Dermis microvascular lymphatic vessel endothelial cell (primary cell): Measurements from ENCODE around the gene POLA1. TPM values are rescaled to one million over a fixed set of nuclear protein-coding genes. Genes with fewer than 3 reads are reported as not detected.
A peak's percentile ranks its signal among the peaks of the same experiment; 100 is the strongest.
"Not testable (repeated sequence)": the region's sequence is repeated elsewhere in the genome, so short reads cannot be mapped to it uniquely, and the experiment has no call there.

Experiments used
- DNase-seq, 2 donors: peaks; one replicate each; pipeline versions ENCODE4 v3.0.0 to v3.0.0-alpha.2; 2010; ENCODE audit warnings: low read depth in 2 of 2
- total RNA-seq: library from RNA; depleted of rRNA; stranded (reverse); fragments of >200 nt; gene quantifications from 2 replicates; pipeline ENCODE4 v1.2.1, GENCODE V29; 2014

Gene POLA1
- total RNA-seq, 1 donor from 2014 or later: 16.3 TPM

DNA sequence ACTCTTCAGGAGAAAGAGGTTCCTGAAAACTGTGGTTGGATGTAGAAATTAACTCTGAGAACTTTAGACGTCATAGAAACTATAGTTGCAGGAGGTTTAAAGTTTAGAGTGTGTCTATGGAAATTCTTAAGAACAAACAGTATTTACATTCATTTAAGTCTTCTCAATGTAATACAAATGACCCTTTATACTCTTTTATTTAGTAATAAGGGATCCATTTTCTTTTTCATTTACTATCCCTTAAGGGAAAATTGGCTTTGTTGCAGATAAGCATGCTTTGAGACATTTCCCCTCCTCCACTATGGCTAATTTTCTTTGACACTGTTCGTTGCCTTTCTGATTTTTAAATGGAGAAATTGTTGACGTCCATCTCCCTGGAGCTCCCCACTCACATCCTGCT lies 96.4 kb downstream of the POLA1 start:
- DNase-seq: no peak

DNA sequence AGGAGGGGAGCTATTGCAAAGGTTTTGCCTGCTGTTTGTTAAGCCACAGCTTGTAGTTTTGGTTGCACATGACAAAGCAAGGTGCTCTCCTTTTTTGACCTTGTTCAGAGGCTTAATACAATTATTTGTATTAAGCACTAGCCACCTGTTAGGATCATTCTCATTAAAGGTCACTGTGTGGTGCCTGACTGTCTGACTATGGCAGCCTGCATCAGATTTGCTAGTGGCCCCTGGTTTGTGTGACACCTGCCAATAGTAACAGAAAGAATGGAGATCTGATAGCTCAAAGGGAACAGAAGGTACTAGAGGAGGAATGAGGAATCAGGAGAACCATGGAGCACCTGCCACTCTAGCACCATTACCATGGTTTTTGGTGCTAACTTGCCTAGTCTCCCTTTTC lies 102.5 kb downstream of the POLA1 start:
- no peak for DNase-seq

DNA sequence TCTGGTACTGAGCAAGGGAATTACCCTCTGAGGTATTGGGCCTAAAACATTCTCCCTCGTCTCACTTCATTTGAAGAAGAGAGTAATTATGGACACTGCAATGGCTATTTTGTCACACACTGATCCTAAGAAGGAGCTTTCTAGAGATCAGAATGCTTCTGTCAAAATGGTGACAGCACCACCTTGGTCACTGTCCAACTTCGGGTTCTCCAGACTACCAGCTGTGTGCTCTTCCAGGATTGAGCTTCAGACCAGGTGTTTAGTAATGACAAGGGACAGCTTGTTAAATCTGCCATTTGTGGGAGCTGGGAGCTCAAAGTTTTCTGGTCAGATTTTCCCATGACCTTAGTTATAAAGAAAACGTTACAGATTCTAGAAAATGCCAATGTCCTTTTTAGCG lies 105.4 kb downstream of the POLA1 start:
- DNase-seq: no peak

GRCh38 chrX:24799565-24799964 lies 105.8 kb downstream of the POLA1 start:
- DNase-seq: no peak

- DNase-seq: no peak
Observed at GRCh38 chrX:24805201-24805600, 111.5 kb downstream of the POLA1 start.

DNA sequence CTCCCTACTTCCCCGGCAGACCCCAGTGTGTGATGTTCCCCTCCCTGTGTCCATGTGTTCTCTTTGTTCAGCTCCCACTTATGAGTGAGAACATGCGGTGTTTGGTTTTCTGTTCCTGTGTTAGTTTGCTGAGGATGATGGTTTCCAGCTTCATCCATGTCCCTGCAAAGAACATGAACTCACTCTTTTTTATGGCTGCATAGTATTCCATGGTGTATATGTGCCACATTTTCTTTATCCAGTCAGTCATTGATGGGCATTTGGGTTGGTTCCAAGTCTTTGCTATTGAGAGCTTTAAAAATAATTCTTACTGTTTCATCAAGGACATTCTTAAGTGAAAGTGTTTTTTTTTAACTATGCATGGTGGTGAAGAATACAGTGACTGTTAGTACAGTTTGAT lies 126.1 kb downstream of the POLA1 start:
- DNase-seq: not testable (repeated sequence)

- no peak for DNase-seq
Observed at GRCh38 chrX:24828147-24828546, 134.4 kb downstream of the POLA1 start.

- no peak for DNase-seq
Observed at GRCh38 chrX:24828600-24828999, 134.9 kb downstream of the POLA1 start.

DNA sequence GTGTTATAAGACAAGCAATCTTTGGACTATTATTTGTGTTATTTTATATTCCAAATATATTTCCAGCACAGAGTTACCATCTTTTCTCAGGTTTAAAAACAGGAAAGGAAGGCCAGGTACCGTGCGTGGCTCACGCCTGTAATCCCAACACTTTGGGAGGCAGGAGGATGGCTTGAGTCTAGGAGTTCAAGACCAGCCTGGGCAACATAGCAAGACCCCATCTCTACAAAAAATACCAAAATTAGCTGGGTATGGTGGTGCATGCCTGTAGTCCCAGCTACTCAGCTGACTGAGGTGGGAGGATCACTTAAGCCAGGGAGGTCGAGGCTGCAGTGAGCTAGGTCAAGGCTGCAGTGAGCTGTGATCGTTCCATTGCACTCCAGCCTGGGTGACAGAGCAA lies 140.0 kb downstream of the POLA1 start:
- DNase-seq: no peak

DNA sequence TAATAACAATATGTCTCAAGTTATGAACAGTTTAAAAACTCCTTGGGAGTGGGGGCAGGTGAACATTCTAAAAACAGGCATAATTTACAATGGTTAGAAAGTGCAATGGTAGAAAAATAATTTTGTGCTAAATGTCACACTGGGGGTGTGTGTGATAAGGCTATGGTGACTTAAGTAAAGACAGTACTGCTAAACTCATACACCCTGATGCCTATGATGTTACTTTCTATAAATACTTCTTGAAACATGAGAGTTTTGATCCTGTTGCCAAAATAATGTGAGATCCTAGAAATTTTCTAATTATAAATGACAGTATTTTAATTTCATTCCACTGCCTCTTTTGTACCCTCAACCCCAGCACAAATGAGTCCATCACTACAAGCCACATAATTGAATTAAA lies 144.2 kb downstream of the POLA1 start:
- DNase-seq: no peak

- peak; percentile 21 to 34 for DNase-seq
Observed at GRCh38 chrX:24838629-24839028, 144.9 kb downstream of the POLA1 start.

- DNase-seq: no peak
Observed at GRCh38 chrX:24839331-24839730, 145.6 kb downstream of the POLA1 start.

DNA sequence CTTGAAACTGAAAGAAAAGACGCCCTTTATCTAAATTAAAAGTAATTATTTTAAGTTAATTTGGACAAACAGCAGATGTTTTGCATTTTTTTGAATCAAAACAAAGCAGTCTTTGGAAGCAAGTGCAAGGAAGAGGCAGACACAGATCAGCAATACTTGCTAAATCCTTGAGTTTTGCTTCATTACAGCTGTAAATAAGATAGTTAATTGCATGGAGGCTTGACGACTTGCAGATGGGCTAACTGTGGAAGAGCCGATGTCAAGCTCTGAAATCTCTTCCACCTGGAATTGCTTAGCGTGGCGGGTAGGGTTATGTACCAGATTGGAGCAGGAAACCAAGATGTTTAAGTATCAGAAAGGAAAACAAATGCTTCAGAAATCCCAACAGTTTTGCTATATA lies 148.8 kb downstream of the POLA1 start:
- DNase-seq: no peak

DNA sequence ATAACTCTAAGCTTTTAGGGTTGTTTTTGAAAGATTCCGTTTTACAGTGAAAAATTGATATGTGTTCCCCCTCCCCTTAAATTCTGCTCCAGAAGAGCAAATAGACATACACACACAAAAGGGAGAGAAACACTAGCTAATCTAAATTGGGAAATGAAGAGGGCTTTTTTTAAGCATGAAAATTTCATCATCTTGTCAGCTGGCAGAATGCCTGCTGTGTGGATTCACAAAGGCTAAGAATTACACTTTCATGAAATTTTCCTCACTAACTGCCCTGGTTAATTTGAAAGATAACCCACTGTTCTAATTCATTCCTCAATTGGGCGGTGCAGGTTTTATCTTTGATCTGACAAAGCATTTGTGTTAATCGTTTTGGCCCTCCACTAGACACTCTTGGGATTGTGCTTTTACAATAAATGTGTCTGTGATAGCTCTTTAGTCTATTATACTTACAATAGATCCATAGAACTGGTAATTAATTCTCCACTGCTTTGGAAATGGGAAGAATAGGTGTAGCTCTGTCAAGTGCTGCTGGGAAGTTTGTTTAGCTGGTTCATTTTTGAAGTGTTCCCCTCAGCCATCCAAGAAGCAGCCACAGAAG lies 152.9 kb downstream of the POLA1 start:
- DNase-seq: no peak

- no peak for DNase-seq
Observed at GRCh38 chrX:24851289-24851688, 157.6 kb downstream of the POLA1 start.

- DNase-seq: no peak
Observed at GRCh38 chrX:24851780-24852179, 158.1 kb downstream of the POLA1 start.

DNA sequence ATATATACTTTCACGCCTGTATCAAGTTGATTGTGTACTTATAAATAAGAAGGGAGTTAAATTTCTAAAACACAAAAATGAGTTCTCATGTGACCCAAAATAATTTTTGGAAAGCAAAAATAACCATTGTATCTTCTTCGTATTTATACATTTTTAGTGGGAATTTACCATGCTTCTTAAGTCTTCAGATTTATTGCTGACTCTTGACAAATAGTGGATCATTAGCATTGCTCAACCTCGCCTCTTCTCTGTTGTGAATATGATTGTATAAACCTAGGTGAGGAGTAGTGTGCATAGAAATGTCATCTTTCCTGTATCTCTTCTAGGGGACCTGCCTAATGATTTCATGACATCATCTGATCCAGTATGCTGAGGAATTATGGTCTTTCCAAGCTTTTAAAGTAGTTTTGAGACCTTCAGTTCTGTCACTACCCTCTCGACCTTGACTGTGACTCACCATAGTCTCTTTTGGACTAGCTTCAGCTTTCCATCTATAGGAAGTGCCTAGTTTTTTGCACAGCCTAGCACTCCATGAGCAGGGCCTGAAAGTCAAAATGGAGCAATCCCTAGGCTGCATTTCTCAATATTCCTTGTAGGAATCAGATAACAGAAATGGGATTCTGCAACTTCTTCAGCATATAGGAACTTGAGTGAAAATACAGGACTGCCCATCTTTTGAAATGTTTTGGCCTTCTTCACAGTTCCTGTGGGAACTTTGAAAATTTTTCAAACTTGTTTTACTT lies 164.5 kb downstream of the POLA1 start:
- no peak for DNase-seq

DNA sequence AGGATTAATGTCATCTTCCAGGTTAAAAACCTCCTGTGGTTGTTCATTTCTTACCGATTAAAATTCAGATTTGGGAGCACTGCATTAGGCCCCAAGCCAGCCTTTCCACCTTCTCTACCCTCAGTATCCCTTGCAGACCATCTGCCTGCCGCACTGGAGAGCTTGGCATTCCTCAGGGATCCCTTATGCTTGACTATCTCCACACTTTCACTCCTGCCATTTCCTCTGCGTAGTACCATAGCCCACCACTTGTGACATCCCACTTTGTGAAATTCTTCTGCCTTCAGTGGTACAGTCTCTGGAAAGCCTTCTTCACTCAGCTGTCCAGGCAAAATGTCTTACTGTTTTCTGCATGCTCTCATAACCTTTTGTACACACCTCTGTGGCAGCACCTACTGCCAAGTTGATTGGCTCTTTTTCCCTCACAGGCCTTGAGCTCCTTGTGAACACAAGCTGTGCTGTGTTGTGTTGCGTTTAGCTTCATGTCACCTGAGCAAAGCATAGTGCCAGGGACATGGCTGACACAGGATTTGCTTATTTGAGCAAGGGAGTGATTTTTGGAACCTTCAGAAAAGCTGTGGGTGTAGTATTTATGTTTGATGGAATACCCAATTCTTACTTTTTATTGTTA lies 165.6 kb downstream of the POLA1 start:
- no peak for DNase-seq

DNA sequence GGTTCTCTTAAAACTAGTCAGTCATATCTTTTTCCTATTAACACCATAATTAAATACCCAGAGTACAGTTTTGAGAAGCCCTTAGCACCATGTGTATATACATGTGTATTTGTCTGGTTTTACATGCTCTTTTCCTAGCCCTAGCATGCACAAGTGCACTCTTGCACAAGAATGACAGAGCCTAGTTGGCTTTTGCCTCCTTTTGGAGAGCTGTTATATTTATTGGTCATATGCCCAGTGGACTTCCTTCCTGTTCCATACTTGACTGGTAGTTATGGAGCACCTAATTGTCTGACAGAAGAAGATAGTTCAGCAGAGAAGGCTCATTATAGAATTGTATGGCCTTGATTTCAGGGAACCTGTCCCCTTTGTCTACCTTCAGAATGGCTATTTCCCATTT lies 166.4 kb downstream of the POLA1 start:
- DNase-seq: peak; percentile 12 to 21

- DNase-seq: no peak
Observed at GRCh38 chrX:24862343-24862742, 168.6 kb downstream of the POLA1 start.

GRCh38 chrX:24863779-24864178 lies 170.1 kb downstream of the POLA1 start:
- not testable (repeated sequence) for DNase-seq

GRCh38 chrX:24870143-24870542 lies 176.4 kb downstream of the POLA1 start:
- no peak for DNase-seq
